Hematopoietic multipotent progenitor cell treated with erythropoietin and hydrocortisone succinate and interleukin-3 and kit ligand, for 17 days (in vitro differentiated cells): ENCODE data around the gene SMIM24.

Experiments used
- DNase-seq: peaks from one replicate; pipeline ENCODE4 v3.0.0-alpha.2; 2015; ENCODE audit warnings: low spot score

The SMIM24 gene

DNA sequence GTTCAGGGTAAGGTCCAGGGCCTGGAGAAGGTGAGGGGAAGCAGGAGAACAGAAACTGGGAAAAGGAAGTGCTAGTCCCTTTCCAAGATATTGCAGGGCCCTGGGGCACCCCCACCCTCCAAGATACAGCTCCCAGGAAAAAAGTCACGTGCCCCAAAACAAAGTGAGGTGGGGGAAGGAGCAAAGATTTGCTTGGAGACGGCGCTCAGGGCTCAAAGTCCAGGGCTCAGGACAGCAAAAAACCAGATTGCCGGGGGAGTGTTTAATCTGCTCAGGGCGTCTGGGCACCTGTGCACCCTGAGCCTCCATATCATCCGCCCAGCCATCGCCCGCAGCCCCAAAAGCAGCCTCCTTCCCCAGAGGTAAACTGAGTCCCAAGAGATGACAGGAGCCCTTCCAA, 6.3 kb downstream of the SMIM24 start:
- no peak for DNase-seq

DNA sequence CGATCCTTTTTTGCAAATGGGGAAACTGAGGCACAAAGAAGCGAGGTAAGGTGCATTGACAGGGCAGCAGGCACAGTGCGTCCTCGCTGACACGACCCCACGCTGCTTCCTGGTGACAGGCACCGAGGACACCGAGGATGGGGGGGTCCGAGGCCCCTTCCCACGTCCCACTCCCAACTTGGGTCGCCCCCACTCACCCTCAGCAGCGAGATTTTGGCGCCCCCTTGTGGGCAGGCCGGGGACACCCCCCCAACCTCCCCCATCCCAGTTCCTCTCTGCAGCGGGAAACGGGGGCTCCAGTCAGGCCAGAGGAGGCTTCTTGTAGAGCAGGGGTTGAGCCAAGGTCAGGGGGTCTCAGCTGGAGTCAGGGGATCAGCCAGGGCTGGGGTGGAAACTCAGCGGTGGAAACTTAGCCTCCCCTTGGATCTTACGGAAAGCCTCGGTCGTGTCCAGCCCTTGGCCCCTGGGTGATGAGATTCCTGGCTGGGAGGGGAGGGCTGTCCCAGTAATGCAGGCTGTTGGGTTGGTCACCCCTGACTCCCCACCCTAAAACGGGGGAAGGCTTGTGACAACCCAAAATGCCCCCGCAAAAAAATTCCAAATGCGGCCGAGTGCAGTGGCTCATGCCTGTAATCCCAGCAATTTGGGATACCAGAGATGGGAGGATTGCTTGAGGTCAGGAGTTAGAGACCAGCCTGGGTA, 8.2 kb downstream of the SMIM24 start:
- peak; percentile 40 for DNase-seq

DNA sequence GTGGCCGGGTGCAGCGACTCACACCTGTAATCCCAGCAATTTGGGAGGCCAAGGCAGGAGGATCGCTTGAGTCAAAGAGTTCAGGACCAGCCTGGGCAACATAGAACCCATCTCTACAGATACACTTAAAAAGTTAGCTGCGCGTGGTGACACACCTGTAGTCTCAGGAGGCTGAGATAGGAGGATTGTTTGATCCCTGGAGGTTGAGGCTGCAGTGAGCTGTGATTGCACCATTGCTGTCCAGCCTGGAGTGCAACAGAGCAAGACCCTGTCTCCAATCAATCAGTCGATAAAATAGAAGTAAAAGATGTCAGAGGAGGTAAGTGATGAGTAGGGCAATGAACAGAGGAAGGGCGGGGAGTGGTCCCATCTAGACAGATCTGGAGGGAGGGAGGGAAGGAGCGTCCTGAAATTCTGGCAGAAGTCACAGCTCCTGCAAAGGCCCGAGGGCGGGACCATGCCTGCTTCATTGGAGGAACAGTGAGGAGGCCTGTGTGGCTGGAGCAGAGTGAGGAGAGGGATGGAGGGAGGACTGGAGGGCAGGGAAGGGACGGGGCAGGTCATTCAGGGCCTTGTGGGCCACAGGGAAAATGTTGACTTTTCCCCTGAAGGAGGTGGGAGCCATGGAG, 9.7 kb downstream of the SMIM24 start:
- no peak for DNase-seq

DNA sequence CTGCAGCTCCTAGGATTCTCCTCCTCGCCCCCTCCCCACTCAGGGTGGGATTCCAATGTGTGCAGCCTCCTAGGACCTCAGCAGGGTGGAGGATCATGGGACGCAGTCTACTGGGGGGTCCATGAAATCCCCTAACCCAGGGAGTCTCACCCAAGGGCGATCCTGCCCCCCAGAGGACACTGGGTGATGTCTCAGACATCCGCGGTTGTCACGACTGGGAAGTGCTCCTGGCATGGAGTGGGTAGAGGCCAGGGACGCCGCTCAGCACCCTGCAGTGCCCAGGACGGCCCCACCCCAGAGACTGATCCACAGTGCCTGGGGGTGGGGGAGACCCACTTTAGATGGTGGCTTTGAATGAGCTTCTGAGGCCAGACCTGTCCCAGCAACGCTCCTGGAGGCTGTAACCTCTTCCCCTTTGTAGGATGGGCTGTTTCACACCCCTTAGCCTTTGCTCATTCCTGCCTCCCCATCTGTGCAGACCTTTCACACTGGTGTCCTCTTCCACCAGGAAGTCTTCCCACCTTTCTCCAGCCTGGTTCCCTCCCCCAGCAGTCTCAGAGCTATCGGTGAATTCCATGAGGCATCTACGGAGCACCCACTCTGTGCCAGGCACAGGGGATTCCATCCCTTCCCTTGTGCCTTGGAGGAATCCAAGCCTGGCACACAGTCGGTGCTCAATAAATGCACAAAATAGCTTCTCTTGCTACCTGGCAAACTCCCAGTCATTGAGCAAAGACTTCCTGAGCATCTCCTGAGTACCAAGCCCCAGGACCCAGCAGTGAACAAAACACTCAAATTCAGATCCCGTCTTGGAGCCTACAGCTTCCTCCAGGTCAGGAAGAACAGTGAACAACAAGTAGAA, 10.5 kb downstream of the SMIM24 start:
- DNase-seq, result no peak

DNA sequence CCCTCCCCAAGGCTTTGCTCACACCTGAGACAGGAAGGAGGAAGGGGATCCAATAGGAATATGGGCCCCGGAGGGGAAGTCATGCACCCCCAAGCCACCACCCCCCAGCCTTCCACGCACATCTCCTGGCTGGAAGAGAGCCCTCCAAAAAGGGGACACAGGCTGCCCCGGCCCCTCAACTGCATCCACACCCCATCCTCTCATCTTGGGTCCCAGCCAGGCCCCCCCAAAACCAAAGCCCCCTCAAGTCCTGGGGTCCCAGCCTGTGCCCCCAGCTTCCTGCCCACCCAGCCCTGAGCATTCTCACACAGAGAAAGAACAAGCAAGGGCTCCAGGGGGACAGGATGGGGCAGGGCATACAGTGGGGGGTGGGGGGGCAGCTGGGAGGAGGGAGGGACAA, 12.1 kb downstream of the SMIM24 start:
- DNase-seq, result no peak

DNA sequence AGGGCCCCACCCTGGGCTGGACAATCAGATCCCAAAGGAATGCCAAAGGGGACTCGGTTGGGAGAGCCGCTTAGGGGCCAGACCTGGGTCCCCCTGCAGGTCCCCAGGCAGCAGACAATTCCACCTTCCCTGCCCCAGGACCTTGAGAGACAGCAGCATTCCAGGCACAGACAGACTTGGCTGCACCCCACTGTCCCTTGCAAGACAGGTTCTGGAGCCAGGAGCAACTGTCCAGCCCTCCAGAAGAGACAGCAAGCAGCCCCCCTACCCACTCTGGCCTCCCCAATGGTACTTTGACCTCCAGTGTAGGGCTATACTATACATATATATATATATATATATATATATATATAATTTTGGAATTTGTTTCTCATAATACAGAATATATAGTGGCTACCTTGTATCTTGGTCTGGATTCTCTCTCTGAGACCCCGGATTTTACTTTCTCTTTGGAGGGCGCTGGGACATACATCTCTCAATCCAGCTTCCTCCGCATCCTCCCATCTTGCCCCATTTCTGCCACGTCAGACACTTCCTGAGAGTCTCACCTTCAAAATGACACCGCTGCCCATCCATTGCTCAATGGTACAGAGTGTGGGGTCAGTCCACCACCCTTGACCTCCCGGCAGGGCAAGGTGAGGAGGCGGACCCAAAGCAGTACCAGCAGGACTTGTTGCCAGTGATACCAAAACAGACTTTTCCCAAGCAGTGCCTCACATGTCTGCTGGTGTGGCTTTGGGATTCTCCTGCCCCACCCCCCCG, 12.7 kb downstream of the SMIM24 start:
- DNase-seq, result no peak

DNA sequence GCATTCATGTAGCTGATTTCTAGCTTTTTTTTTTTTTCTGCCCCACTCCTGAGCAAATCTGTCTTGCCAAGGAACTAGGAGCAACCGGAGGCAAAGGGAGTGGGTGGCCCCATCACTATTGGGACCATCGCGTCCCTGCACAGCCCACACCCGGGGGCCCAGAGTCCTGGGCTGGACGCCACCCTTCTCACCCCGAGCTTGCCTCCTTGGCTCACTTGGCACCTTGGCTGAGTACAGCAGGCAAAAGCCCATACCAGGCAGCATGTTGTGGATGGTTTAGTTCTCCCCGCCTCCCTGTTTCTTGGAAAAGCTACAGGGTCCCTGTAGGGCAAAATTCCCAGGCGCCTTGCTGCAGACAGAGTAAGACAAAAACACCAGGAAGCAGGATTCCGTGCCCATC, 13.7 kb downstream of the SMIM24 start:
- DNase-seq, result no peak

DNA sequence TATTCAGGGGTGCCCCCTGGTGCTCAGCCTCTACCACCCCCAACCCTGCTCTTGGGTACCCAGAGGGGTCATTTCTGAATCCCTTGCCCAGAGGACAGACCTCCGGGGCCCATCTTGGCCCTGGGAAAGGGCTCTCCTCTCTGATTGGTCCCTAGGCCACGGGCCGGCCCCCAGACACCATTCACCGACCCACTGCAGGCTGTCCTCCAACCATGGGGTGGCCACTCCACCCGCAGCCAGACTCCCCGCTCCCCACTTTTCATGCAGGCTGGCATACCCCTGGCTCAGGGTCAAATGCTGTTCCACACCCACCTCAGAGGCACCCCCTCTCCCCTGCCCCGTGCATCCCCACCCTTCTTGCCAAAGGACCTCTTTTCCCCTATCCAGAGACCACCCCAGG, 14.8 kb downstream of the SMIM24 start:
- DNase-seq, result no peak

DNA sequence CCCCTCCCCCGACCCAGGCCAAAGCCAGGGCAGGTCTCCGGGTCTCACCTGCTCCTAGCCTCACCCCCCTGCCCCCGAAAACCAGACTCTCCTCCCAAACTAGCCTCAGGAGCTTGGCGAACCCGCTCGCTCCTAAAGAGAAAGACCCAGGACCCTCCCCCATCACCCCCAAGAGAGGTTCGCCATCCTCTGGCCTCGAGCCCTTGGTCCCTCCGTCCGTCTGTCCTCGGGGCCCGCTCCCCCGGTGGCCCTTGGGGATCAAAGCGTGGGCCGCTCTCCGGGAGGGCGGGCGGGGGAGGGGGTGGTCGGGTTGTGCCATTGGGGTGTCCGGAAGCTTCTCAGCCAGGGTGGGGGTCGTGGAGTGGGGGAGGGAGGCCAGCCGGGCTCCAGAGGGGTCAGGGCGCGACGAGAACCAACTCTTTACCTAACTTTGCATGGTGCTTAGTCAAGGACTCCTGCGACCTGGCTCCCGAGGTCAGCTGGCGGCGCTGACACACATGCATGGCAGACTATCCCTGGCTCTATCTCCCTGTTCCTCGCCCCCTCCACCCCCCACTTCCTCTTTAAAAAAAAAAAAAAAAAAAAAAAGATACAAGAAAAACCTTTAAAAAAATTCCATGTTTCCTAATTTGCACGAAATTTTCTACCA, 15.6 kb downstream of the SMIM24 start:
- DNase-seq, result no peak

DNA sequence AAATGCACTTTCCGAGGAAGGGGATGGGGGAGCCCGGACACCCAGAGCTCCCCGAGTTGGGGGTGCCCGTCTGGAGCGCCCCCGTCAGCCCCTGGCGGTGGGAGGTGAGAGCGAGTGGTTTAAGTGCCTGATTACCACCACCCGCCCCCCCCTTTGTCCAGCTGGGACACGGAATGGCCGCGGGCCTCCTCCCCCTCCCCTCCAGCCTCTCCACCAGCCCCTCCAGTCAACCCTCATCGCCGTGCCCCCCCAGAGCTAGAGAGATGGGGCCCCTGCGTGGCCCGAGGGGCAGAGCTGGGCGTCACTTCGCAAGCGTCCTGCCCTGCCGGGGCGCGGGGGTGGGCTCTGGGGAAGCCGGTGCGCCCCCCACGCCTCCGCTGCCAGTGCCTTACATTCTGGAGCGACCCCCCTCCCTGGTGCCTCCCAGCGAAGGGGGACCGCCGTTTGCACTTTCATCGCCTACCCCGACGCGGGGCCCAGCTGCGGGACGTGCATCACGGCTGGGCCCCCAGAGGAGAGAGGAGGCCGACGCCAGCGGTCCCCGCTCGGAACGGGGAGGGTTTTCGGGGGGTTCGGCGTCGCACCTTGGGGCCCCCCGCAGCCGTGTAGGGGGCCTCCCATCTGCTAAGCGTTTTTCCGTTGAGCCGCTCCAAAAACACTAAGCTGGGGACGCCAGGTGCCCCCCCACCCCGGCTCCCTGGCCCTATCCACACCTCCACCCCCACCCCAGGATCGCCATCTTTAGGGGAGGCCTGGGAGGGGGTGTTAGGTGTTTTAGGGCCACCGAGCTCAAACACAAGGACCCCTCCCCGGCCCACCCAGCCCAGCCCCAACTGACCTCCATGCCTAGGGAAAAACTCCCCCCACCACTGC, 16.4 kb downstream of the SMIM24 start:
- no peak for DNase-seq

DNA sequence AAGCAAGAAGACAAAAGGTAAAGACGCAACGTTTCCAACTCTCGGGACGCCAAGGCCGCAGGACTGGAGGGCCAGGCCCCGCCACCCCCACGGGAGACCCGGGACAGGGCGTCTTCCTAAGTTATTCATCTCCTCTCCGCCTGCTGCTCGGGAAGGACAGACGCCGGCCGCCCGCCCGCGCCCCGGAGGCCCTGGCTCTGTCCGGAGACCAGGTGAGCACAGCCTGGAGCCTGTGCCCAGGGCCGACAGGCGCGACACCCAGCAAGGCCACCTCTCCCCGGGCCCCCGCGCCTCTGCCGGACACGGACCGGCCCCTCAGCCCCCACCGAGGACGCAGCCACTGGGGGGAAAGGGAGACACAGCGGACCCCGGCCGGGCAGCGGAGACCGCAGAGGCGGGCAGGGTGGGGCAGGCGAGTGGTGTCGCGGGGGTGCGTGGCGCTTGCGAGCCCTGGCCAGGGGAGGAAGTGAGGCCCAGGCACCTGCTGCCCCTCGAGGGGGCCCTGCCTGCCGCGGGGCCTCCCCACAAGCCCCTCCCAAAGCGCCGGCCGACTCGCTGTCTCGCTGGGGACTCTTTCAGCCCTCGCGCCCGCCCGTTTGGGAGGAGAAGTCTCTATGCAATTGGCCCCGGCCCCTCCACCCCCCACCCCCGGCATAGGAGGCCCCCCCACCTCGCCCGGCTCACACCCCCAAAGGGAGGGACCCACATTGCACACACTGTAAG, 17.2 kb downstream of the SMIM24 start:
- no peak for DNase-seq

DNA sequence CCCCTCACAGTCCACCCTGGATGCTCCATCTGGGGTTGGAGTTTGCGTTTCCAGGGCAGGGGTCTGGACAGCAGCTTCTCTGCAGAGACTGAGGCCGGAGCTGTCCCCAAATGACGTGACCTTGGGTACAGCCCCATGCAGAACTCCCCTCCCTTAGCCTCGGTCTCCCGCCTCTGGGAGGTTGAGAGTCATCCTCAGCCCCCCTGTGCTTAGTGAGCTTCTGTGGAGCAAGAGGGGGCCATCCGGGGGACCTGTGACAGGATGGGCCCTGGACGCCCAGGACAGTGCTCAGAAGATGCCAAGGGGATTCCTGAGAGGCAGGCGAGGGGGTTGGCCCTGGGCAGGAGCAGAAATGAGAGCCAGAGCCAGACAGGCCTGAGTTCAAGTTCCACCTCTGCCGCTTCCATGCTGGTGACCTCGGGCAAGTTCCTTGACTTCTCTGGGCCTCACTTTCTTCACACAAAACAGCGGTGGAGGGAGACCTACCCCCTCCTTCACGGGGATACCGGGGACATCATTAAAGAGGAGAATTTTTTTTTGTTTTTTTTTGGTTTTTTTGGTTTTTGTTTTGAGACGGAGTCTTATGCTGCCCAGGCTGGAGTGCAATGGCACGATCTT, 20.3 kb downstream of the SMIM24 start:
- no peak for DNase-seq

DNA sequence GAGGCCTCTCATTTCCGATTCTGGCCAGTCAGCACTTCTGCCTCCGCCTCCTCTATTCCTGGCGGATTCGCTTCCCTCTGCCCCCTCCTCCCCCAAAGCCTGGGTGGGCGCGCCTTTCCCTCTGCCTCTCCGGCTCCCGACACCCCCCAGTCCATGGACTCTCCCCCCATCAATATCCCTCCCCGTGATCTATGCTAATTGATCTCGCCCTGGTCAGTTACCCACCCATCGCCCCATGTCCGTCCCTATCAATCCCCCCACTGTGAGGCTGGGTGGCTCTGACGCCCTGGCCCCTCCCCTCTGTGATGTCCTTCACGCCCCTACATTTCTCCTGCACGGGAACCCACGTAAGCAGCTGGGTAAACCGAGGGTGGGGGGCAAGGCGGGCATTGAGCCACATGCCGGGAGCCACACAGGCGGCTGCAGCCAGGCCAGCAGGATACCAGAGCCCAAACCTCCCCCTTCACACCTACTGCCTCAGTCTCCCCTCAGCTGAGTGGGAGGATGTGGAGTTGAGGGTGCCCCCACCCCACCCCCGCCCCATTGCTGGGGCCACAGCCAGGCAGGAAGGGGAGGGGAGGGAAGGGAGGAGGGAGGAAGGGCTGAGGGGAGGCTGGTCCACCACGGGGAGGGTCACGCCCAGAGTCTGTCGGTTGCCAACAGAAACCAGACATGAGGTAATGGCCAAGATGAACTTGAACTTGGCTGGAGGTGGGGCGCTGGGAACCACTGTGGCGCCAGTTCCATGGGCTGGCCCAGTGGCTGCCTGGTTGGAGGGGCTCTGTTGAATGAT, 21.0 kb downstream of the SMIM24 start:
- no peak for DNase-seq

DNA sequence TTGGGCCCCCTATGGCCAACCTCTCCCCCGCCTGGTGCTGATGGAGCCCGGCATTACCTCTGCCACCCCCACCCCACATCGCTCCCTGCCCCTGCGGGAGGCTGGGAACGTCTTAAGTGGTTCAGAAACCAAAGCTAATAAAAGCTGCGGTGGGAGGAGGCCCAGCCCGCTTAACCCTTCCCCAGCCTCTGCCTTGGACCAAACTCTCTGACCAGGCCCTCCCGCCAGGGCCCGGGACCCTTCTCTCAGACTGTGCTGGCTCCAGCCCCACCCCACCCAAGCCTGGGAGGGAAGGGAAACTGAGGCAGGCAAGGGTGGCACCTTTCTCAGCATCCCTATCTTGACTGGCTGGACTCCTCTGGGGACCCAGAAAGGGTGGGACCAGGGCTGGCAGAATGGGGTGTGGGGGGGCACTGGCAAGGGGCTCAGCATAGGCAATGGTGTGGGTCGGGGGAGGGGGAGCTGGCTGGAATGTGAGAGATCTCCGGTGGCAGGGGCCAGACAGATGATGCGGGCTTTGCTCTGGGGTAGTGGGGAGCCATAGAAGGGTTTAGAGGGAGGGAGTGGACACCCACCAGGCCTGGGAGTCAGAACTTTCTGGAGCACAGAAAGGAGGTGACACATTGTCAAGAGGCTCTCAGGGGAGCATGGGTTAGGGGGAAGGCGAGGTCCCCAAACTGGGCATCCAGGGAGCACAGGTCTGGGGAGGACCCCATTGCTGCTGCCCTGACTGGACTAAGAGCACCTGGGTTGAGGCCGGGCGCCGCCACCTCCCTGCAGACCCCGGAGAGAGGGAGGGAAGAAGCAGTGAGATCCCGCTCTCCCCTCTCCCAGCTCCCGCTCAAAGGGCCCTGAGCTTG, 21.9 kb downstream of the SMIM24 start:
- DNase-seq, result no peak

DNA sequence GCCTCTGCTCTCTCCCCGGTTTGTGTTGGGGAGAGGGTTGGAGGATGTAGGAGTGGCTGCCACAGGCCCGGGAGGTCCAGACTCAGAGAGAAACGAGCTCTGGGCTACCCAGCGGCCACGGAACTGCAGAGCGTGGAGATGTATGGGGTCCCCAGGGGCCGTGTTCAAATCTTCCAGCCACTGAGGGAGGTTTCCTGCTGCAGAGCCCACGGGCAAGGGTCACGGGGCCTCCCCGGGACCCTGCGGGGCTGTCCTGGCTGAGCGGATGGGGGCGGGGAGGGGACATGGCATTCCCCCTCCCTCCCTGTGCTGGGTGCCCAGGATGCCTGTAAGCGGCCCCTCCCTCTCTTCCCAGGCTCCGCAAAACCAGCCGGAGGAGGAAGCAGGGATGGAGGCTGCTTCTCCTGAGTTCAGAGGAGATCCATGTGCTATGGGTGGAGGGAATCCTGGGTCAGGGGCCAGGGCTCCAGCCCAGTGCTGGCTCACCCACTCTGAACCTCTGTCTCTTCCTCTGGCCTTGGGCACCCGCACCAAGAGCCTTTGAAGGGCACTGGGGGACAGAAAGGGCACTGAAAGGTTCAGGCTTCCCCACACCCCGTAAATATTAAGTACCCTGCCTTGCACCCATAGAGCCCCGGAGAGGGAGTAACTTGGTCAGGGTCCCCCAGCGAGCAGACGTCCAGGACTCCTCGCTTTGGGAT, 22.6 kb downstream of the SMIM24 start:
- no peak for DNase-seq

DNA sequence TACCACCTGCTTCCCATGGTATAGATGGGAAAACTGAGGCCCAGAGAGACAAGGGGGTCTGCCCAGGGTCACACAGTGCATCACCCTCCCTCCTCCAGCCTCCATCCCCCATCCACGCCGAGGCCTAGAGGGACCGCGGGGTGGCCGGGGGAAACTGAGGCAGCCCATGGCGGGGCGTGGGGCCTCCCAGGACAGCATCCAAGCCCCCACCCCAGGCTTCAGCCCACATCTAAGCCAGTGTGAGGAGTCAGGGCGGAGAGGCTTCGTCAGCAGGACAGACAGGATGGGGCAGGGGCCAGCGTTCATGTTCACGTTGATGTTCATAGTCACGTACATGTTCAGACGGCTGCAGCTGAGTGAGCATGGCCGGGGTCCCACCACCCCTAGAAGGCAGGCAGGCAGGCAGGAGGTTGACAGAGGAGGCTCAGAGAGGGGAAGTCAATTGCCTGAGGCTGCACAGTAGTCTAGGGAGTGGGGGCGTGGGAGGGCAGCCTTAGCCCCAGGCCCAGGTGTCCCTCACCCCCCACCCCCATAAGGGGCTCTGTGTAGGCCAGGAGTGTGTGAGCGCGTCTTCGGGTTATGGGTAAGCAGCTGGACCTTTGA, 23.3 kb downstream of the SMIM24 start:
- no peak for DNase-seq
